IMR-90 (cell line): ENCODE data around the gene CD96. TPM values are rescaled to one million over a fixed set of nuclear protein-coding genes. Genes with fewer than 3 reads are reported as not detected.
A peak's percentile ranks its signal among the peaks of the same experiment; 100 is the strongest.

ENCODE experiments used
- ATAC-seq: fragments of 200-7000 bp; cut with Tn5 transposase; 2 replicates; pipeline ENCODE4 v1.9.1; 2020; ENCODE audit warnings: low read depth, mild to moderate bottlenecking, moderate library complexity
- BruUV-seq: library from RNA; stranded (reverse); fragments of 400-500 nt; replicated peaks from 2 replicates; lab custom pipeline; 2021; lab: Mats Ljungman, UMichigan
- CTCF ChIA-PET: fragments of 300-600 bp; formaldehyde crosslinking; extraction: SDS; loops from one replicate; lab custom pipeline; 2021; ENCODE audit warnings: antibody characterized with exemption; lab: Yijun Ruan, JAX
- POLR2A ChIA-PET: fragments of 300-600 bp; sonication (Branson Sonifier 250); formaldehyde crosslinking; loops from one replicate; lab custom pipeline; 2022; ENCODE audit warnings: antibody characterized with exemption; ENCODE audit not compliant: unreplicated experiment; lab: Charles Lee
- DNase-seq: peaks from one replicate; pipeline ENCODE4 v3.0.0; 2013
- H2AFZ ChIP-seq: replicated peaks from 2 replicates; pipeline ENCODE3; 2013; ENCODE audit warnings: low read length, mild to moderate bottlenecking; ENCODE audit not compliant: poor library complexity
- H2AK5ac ChIP-seq: 2 replicates; pipeline ENCODE4 v1.6.1; 2013; ENCODE audit warnings: low read depth, low read length, inconsistent platforms
- H2AK9ac ChIP-seq: replicated peaks from 2 replicates; pipeline ENCODE3; 2013; ENCODE audit warnings: mild to moderate bottlenecking, low read depth, low read length, moderate library complexity; ENCODE audit not compliant: poor library complexity
- H2BK120ac ChIP-seq: 2 replicates; pipeline ENCODE4 v1.6.1; 2013; ENCODE audit warnings: low read depth, low read length, inconsistent platforms
- H2BK15ac ChIP-seq: 3 replicates; pipeline ENCODE4 v1.6.1; 2013; ENCODE audit warnings: low read depth, low read length, inconsistent platforms
- H2BK20ac ChIP-seq: 2 replicates; pipeline ENCODE4 v1.6.1; 2013; ENCODE audit warnings: low read depth, mild to moderate bottlenecking, inconsistent platforms, low read length, moderate library complexity
- H2BK5ac ChIP-seq: 2 replicates; pipeline ENCODE4 v1.6.1; 2013; ENCODE audit warnings: mild to moderate bottlenecking, low read depth, low read length, inconsistent platforms; ENCODE audit not compliant: poor library complexity, severe bottlenecking
- H3K14ac ChIP-seq: replicated peaks from 2 replicates; pipeline ENCODE4 v1.6.1; 2013; ENCODE audit warnings: low read depth, low read length, inconsistent platforms
- H3K18ac ChIP-seq: 2 replicates; pipeline ENCODE4 v1.6.1; 2013; ENCODE audit warnings: low read depth, low read length, control low read depth
- H3K23ac ChIP-seq: 2 replicates; pipeline ENCODE4 v1.6.1; 2013; ENCODE audit warnings: low read depth, low read length, inconsistent platforms
- H3K27ac ChIP-seq: 2 replicates; pipeline ENCODE4 v1.5.1; 2013; ENCODE audit warnings: mild to moderate bottlenecking, control low read depth, low read length; ENCODE audit not compliant: insufficient read depth
- H3K27me3 ChIP-seq: 2 replicates; pipeline ENCODE4 v1.6.1; 2013; ENCODE audit warnings: low read length; ENCODE audit not compliant: control insufficient read depth, insufficient read depth
- H3K36me3 ChIP-seq: 2 replicates; pipeline ENCODE4 v1.6.1; 2013; ENCODE audit warnings: low read length, mixed read lengths; ENCODE audit not compliant: control insufficient read depth, insufficient read depth
- H3K4ac ChIP-seq: 2 replicates; pipeline ENCODE4 v1.6.1; 2013; ENCODE audit warnings: low read depth, low read length, inconsistent platforms
- H3K4me1 ChIP-seq: 2 replicates; pipeline ENCODE4 v1.6.1; 2013; ENCODE audit warnings: low read length, mixed read lengths; ENCODE audit not compliant: control insufficient read depth, insufficient read depth
- H3K4me2 ChIP-seq: 2 replicates; pipeline ENCODE4 v1.6.1; 2013; ENCODE audit warnings: low read depth, mild to moderate bottlenecking, control low read depth, low read length, moderate library complexity
- H3K4me3 ChIP-seq: 2 replicates; pipeline ENCODE4 v1.5.1; 2013; ENCODE audit warnings: low read depth, mild to moderate bottlenecking, control low read depth, low read length, moderate library complexity; ENCODE audit not compliant: insufficient read depth
- H3K56ac ChIP-seq: 2 replicates; pipeline ENCODE4 v1.6.1; 2013; ENCODE audit warnings: low read length, inconsistent platforms; ENCODE audit not compliant: insufficient read depth; ENCODE audit errors: extremely low read depth
- H3K79me1 ChIP-seq, 2 experiments: 2 replicates each; pipeline ENCODE4 v1.6.1; 2013; ENCODE audit warnings: low read length in 2 of 2, inconsistent platforms in 1 of 2, low read depth in 1 of 2
- H3K9ac ChIP-seq: 2 replicates; pipeline ENCODE4 v1.6.1; 2013; ENCODE audit warnings: low read depth, low read length, control low read depth
- H3K9me1 ChIP-seq: 2 replicates; pipeline ENCODE4 v1.6.1; 2013; ENCODE audit warnings: low read length, inconsistent platforms; ENCODE audit not compliant: insufficient read depth
- H3K9me3 ChIP-seq: 2 replicates; pipeline ENCODE4 v1.6.1; 2013; ENCODE audit warnings: low read length; ENCODE audit not compliant: control insufficient read depth, insufficient read depth
- H4K20me1 ChIP-seq: 2 replicates; pipeline ENCODE4 v1.6.1; 2013; ENCODE audit warnings: low read length, inconsistent platforms; ENCODE audit not compliant: insufficient read depth
- H4K5ac ChIP-seq: 2 replicates; pipeline ENCODE4 v1.6.1; 2013; ENCODE audit warnings: mild to moderate bottlenecking, low read depth, low read length, control low read depth
- H4K8ac ChIP-seq, 2 experiments: 2 replicates each; pipeline ENCODE4 v1.6.1; 2013; ENCODE audit warnings: low read depth in 2 of 2, low read length in 2 of 2, control low read depth in 1 of 2, inconsistent platforms in 1 of 2
- H4K91ac ChIP-seq: 2 replicates; pipeline ENCODE4 v1.6.1; 2013; ENCODE audit warnings: low read depth, low read length, inconsistent platforms; ENCODE audit not compliant: insufficient read depth
- BHLHE40 ChIP-seq: fragments of 150-350 bp; IDR thresholded peaks from 2 replicates; pipeline ENCODE4 v1.6.1; 2016; ENCODE audit warnings: mild to moderate bottlenecking, low read depth, low read length
- CEBPB ChIP-seq: IDR thresholded peaks from 2 replicates; pipeline ENCODE4 v1.6.1; 2012; ENCODE audit warnings: low read depth, low read length, improper control_type of control experiment
- CHD1 ChIP-seq: IDR thresholded peaks from 2 replicates; pipeline ENCODE4 v1.6.1; 2012; ENCODE audit warnings: low read depth, low read length, improper control_type of control experiment
- FOS ChIP-seq: fragments of 150-350 bp; IDR thresholded peaks from 2 replicates; pipeline ENCODE4 v1.6.1; 2016; ENCODE audit warnings: low read depth, low read length
- MAFK ChIP-seq: IDR thresholded peaks from 2 replicates; pipeline ENCODE4 v1.6.1; 2012; ENCODE audit warnings: low read depth, low read length, improper control_type of control experiment
- MAZ ChIP-seq: IDR thresholded peaks from 2 replicates; pipeline ENCODE4 v1.6.1; 2012; ENCODE audit warnings: low read depth, mild to moderate bottlenecking, low read length, improper control_type of control experiment, moderate library complexity, borderline replicate concordance
- MXI1 ChIP-seq: IDR thresholded peaks from 2 replicates; pipeline ENCODE4 v1.6.1; 2012; ENCODE audit warnings: low read depth, mild to moderate bottlenecking, low read length, moderate library complexity, borderline replicate concordance
- NFE2L2 ChIP-seq: fragments of 150-350 bp; IDR thresholded peaks from 2 replicates; pipeline ENCODE4 v1.6.1; 2016; ENCODE audit warnings: low read depth, mild to moderate bottlenecking, low read length
- RAD21 ChIP-seq: IDR thresholded peaks from 2 replicates; pipeline ENCODE4 v1.6.1; 2012; ENCODE audit warnings: low read length, improper control_type of control experiment
- RCOR1 ChIP-seq: IDR thresholded peaks from 2 replicates; pipeline ENCODE4 v1.6.1; 2012; ENCODE audit warnings: mild to moderate bottlenecking, low read length, improper control_type of control experiment; ENCODE audit not compliant: insufficient replicate concordance
- SMC3 ChIP-seq: fragments of 150-350 bp; IDR thresholded peaks from 2 replicates; pipeline ENCODE4 v1.6.1; 2016; ENCODE audit warnings: low read depth, mild to moderate bottlenecking, antibody characterized with exemption, low read length, moderate library complexity
- WGBS, 2 experiments: methylation state at CpG; one replicate each; pipeline versions ENCODE4 v1.1.5 to v1.1.7; 2013; ENCODE audit warnings: missing lambda C conversion rate in 2 of 2; ENCODE audit not compliant: insufficient read length in 1 of 2; ENCODE audit errors: extremely low coverage in 2 of 2; 5-methylcytosine and 5-hydroxymethylcytosine counted together
- dilution Hi-C: fragments of 300-500 bp; cut with HindIII; formaldehyde crosslinking; loops from one replicate; pipeline ENCODE4 v1.14.3; 2018; ENCODE audit warnings: low sequenced_read_pairs; ENCODE audit not compliant: unreplicated experiment
- in situ Hi-C: fragments of 300-500 bp; cut with MboI; formaldehyde crosslinking; loops from 3 replicates; pipeline ENCODE4 v1.14.3; 2019; ENCODE audit warnings: low sequenced_read_pairs, inconsistent platforms, mixed read lengths
- intact Hi-C: fragments of 100-400 bp; cut with micrococcal nuclease; formaldehyde crosslinking; loops from 2 replicates; pipeline ENCODE4 v1.10.0; 2022
- polyA plus RNA-seq, 3 experiments: library from polyadenylated mRNA; depleted of rRNA; stranded (reverse); fragments of >200 nt; gene quantifications; 2 replicates each; pipeline ENCODE4 v1.2.3, GENCODE V29; 2012; ENCODE audit warnings: low replicate concordance in 1 of 3
- total RNA-seq: library from RNA; depleted of rRNA; stranded (reverse); fragments of >200 nt; gene quantifications from 2 replicates; pipeline ENCODE4 v1.2.3, GENCODE V29; 2012
- TF ChIP-seq, protein P1 (sequence below): fragments of 150-350 bp; IDR thresholded peaks from 2 replicates; pipeline ENCODE4 v1.6.1; 2017; ENCODE audit warnings: mild to moderate bottlenecking, antibody characterized with exemption, low read length, low read depth
- TF ChIP-seq, protein P2 (sequence below): fragments of 150-350 bp; IDR thresholded peaks from 2 replicates; pipeline ENCODE4 v1.6.1; 2016; ENCODE audit warnings: low read depth, mild to moderate bottlenecking, low read length, moderate library complexity, borderline replicate concordance
- TF ChIP-seq, protein P3 (sequence below): conservative IDR thresholded peaks from 2 replicates; pipeline ENCODE4 v1.5.1; 2012; ENCODE audit warnings: mild to moderate bottlenecking, low read depth, low read length, improper control_type of control experiment

Gene CD96
- total and polyA plus RNA-seq, 2 of the 4 experiments (the other 2 are of a cell fraction), result 0.05 to 0.18 TPM

DNA sequence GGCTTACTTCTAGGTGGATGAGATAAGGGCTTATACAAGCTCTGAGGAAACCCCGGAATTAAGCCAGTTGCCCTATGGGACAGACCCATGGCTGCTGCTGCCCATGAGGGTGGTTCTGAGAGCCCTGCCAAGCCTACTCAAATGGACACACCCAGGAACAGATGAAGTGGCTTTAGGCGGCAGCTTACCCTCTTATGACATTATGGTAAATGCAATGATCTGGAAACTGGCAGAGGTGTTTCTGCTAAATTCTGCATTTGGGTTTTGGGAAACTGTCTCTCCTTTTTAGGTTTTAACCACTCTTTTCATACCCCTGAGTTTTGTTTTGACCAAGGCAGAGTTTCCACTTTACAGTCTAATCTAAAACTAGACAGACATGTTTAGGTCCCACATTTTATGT, 62.1 kb downstream of the CD96 start:
- 0 out of 4 replicates have a peak overlapping the region, but pooled peaks of 1 of the 2 experiments have one; percentile 19 for H4K8ac ChIP-seq
- in situ Hi-C loops (no loop called here), intact Hi-C loops (no loop called here), dilution Hi-C loops (no loop called here)
- H3K79me1 ChIP-seq, result no peaks in the 10 kb centered on the region
- ATAC-seq, result no peak
- no peak overlapping the region for H3K18ac ChIP-seq
- no peak overlapping the region for H3K4me2 ChIP-seq
- no peak for DNase-seq
- no peak overlapping the region for H3K56ac ChIP-seq
- TF ChIP-seq, protein P1, sequence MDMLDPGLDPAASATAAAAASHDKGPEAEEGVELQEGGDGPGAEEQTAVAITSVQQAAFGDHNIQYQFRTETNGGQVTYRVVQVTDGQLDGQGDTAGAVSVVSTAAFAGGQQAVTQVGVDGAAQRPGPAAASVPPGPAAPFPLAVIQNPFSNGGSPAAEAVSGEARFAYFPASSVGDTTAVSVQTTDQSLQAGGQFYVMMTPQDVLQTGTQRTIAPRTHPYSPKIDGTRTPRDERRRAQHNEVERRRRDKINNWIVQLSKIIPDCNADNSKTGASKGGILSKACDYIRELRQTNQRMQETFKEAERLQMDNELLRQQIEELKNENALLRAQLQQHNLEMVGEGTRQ, result no peak
- TF ChIP-seq FOS (no peak), MAZ (no peak), RCOR1 (no peak), NFE2L2 (no peak), MAFK (no peak), MXI1 (no peak), CHD1 (no peak), RAD21 (no peak), CEBPB (no peak), BHLHE40 (no peak), SMC3 (no peak)
- TF ChIP-seq, protein P2, sequence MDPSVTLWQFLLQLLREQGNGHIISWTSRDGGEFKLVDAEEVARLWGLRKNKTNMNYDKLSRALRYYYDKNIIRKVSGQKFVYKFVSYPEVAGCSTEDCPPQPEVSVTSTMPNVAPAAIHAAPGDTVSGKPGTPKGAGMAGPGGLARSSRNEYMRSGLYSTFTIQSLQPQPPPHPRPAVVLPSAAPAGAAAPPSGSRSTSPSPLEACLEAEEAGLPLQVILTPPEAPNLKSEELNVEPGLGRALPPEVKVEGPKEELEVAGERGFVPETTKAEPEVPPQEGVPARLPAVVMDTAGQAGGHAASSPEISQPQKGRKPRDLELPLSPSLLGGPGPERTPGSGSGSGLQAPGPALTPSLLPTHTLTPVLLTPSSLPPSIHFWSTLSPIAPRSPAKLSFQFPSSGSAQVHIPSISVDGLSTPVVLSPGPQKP, result no peak
- TF ChIP-seq, protein P3, sequence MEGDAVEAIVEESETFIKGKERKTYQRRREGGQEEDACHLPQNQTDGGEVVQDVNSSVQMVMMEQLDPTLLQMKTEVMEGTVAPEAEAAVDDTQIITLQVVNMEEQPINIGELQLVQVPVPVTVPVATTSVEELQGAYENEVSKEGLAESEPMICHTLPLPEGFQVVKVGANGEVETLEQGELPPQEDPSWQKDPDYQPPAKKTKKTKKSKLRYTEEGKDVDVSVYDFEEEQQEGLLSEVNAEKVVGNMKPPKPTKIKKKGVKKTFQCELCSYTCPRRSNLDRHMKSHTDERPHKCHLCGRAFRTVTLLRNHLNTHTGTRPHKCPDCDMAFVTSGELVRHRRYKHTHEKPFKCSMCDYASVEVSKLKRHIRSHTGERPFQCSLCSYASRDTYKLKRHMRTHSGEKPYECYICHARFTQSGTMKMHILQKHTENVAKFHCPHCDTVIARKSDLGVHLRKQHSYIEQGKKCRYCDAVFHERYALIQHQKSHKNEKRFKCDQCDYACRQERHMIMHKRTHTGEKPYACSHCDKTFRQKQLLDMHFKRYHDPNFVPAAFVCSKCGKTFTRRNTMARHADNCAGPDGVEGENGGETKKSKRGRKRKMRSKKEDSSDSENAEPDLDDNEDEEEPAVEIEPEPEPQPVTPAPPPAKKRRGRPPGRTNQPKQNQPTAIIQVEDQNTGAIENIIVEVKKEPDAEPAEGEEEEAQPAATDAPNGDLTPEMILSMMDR, result no peak
- no peak overlapping the region for H2AFZ ChIP-seq
- POLR2A ChIA-PET, result no interaction called here
- no peak overlapping the region for H3K27ac ChIP-seq
- H3K4me3 ChIP-seq, result no peak overlapping the region
- H3K36me3 ChIP-seq, result no peaks in the 10 kb centered on the region
- H2AK5ac ChIP-seq, result no peak overlapping the region; the same call in 1 of the 2 replicates
- WGBS, 2 experiments, result no CpG with 5 or more reads among the region's 2 CpGs
- H2BK20ac ChIP-seq, result peak overlapping the region; percentile 49; the same call in 1 of the 2 replicates
- no peak overlapping the region; the same call in 1 of the 2 replicates for H3K14ac ChIP-seq
- H4K91ac ChIP-seq, result no peak overlapping the region
- peak overlapping the region; percentile 27; the same call in 1 of the 2 replicates for H2BK120ac ChIP-seq
- no peak overlapping the region for H2AK9ac ChIP-seq
- H4K20me1 ChIP-seq, result no peaks in the 10 kb centered on the region
- no TSS peak for BruUV-seq
- no peaks in the 10 kb centered on the region; the same call in 1 of the 2 replicates for H3K9me1 ChIP-seq
- 0 out of 3 replicates have a peak overlapping the region, but pooled peaks have one; percentile 20 for H2BK15ac ChIP-seq
- peaks cover 4% of the 10 kb centered on the region for H3K4me1 ChIP-seq
- no peak overlapping the region for H3K9ac ChIP-seq
- CTCF ChIA-PET, result interaction anchor here (1.5 to 1.7 kb wide), 2 partner anchors 11 to 26 kb away, joined by 4 to 5 read pairs; no protein-coding TSS in a partner anchor
- no peak overlapping the region for H4K5ac ChIP-seq
- no peaks in the 10 kb centered on the region for H3K9me3 ChIP-seq
- 0 out of 2 replicates have a peak overlapping the region, but pooled peaks have one; percentile 9 for H3K4ac ChIP-seq
- H2BK5ac ChIP-seq, result no peak overlapping the region
- no peaks in the 10 kb centered on the region for H3K27me3 ChIP-seq
- no peak overlapping the region for H3K23ac ChIP-seq
